Mucosa of descending colon (tissue), 3 donors: ENCODE results near the gene MRM3. TPM values are rescaled to one million over a fixed set of nuclear protein-coding genes. Genes with fewer than 3 reads are reported as not detected.

Experiments
- ATAC-seq: fragments of 200-7000 bp; cut with Tn5 transposase; one replicate; pipeline ENCODE4 v1.9.1; 2020; ENCODE audit warnings: mild to moderate bottlenecking, moderate library complexity
- DNase-seq, 3 donors: peaks; one replicate each; pipeline ENCODE4 v3.0.0-alpha.2; 2020
- H3K36me3 ChIP-seq: fragments of 200-600 bp; one replicate; pipeline ENCODE4 v1.8.0; 2021; ENCODE audit warnings: low read depth, mild to moderate bottlenecking
- H3K4me1 ChIP-seq: fragments of 200-600 bp; one replicate; pipeline ENCODE4 v1.8.0; 2021; ENCODE audit warnings: low read depth, mild to moderate bottlenecking
- H3K4me3 ChIP-seq: fragments of 200-600 bp; one replicate; pipeline ENCODE4 v1.8.0; 2021; ENCODE audit warnings: mild to moderate bottlenecking
- H3K9me3 ChIP-seq: fragments of 200-600 bp; one replicate; pipeline ENCODE4 v1.8.0; 2021; ENCODE audit warnings: mild to moderate bottlenecking
- CTCF ChIP-seq: fragments of 200-600 bp; IDR thresholded peaks from one replicate; pipeline ENCODE4 v1.8.0; 2022; ENCODE audit warnings: antibody characterized with exemption, mild to moderate bottlenecking
- intact Hi-C, 2 donors: fragments of 100-400 bp; cut with DNase I in 1 of 2; cut with micrococcal nuclease in 1 of 2; formaldehyde crosslinking; loops; one replicate each; pipeline versions ENCODE4 v1.11.0 to v1.11.1; 2022; cut with DNase I, micrococcal nuclease
- long read RNA-seq, 2 donors: library from polyadenylated mRNA; unstranded; transcript quantifications; one replicate each; pipeline ENCODE4 v2.0.0, GENCODE V29; 2019 to 2021
- total RNA-seq, 3 donors: library from RNA; stranded (reverse); fragmentation: NEBNext Ultra II Directional in 2 of 3; extraction: Animal tissue kit (Norgen Biotek cat#: 25700) in 2 of 3; gene quantifications; one replicate each; pipeline versions ENCODE4 v1.2.1 to v1.2.4, GENCODE V29; 2021 to 2023
- donor health status: DM: no; HTN: no; CAD: no; lungs with moderate emphysema.
- donor health status: DM: no; HTN: no; CAD: no.
- donor health status: DM: no; HTN: yes; CAD: no.

The MRM3 gene, protein sequence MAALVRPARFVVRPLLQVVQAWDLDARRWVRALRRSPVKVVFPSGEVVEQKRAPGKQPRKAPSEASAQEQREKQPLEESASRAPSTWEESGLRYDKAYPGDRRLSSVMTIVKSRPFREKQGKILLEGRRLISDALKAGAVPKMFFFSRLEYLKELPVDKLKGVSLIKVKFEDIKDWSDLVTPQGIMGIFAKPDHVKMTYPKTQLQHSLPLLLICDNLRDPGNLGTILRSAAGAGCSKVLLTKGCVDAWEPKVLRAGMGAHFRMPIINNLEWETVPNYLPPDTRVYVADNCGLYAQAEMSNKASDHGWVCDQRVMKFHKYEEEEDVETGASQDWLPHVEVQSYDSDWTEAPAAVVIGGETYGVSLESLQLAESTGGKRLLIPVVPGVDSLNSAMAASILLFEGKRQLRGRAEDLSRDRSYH
- 10 to 100 TPM; 12.2 to 14.8 (median 12.4) TPM for total RNA-seq
- long read RNA-seq, donor 1, transcript MRM3-201 (4 exons, 1,809 nt) = major isoform, 18 of 22 reads
- long read RNA-seq, donor 1, partial matches to known transcripts = 2 of 22 reads
- long read RNA-seq, donor 1, other reads (novel, unspliced or antisense) = 0 of 22 reads
- long read RNA-seq, donor 2, transcript MRM3-201 (4 exons, 1,809 nt) = major isoform, 13 of 14 reads
- long read RNA-seq, donor 2, partial matches to known transcripts = 0 of 14 reads
- long read RNA-seq, donor 2, other reads (novel, unspliced or antisense) = 0 of 14 reads

- Histone ChIP-seq H3K36me3 (no peaks in the 10 kb centered on the region), H3K4me3 (peak within 1 kb of the TSS; percentile 67), H3K9me3 (no peaks in the 10 kb centered on the region), H3K4me1 (peaks cover 13% of the 10 kb centered on the region)
- DNase-seq = peak; percentile 94 to 97 (median 95)
- peak; percentile 99 for ATAC-seq
- intact Hi-C loops = no loop called here
- TF ChIP-seq CTCF = no peak
Observed at GRCh38 chr17:781805-782731, at the start of gene MRM3, which contains the start of gene GLOD4. TSS of gene MRM3 (plus strand) at chr17:782353. CDS start at chr17:782379, 26 bp downstream. TSS of gene GLOD4 (minus strand) at chr17:782280. CDS start at chr17:782255, 25 bp downstream.

DNA sequence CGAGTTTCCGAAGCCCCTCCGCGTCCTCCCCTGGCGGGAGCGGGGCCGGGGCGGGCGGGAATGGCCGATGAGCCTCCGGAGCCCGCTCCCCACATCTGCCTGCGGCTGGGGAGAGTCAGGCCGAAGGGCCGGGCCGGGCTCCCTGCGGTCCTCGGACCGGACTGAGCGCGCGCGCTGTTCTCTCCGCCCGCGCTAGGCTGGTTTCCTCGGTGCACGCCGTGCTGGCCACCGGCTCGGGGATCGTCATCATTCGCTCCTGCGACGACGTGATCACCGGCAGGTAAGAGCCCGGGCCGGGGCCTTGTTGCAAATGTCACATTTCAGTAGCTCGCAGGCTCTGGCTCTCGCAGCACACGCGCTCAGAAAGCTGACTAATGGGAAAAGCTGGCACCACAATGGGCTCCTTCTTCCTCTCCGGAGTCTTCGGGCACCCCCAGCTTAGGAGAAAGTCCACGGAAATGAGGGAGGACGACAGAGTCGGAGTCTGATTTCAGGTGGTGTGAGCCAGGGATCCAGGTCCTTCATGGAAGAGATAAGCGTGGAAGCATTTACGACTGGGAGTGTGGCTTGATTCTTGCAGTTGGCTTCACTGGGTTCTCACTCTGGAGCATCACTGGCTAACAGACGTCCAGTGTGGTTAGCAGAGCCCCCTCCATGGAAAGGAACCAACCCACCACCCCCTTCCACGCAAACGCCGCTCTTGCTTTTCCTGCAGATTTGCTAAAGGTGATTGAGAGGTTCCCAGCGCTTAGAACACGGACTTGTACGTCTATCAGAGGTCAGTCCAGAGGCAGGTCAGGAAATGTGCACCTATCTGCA is 49.0 kb upstream of the MRM3 start:
- Histone ChIP-seq H3K9me3 (no peaks in the 10 kb centered on the region), H3K36me3 (no peaks in the 10 kb centered on the region), H3K4me1 (peaks cover 6% of the 10 kb centered on the region), H3K4me3 (peak overlapping the region; percentile 23)
- intact Hi-C loops = no loop called here
- peak; percentile 48 to 66 (median 61) for DNase-seq
- no peak for TF ChIP-seq CTCF
- peak; percentile 71 for ATAC-seq

DNA sequence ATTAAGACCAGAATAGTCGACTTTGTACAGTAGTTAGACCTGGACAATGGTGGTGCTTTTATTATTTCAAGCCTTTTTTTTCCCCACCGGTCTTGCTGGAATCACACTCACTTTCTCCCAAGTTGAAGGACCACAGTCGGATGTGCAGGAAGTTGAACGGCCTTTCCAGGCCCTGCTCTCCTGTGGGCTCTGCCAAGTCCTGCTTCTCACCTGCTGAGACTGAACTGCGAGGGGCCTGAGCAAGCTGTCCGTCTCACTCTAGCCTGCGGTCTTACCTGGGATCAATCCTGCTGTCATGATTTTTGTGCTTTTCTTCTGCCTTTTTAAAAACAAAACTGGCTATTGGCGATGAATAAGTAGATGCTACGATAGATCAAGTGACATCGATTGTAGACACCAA is 48.4 kb upstream of the MRM3 start:
- no peak overlapping the region for H3K4me3 ChIP-seq
- no peaks in the 10 kb centered on the region for H3K36me3 ChIP-seq
- H3K4me1 ChIP-seq = peaks cover 6% of the 10 kb centered on the region
- DNase-seq = no peak
- ATAC-seq = no peak
- no peaks in the 10 kb centered on the region for H3K9me3 ChIP-seq
- intact Hi-C loops = no loop called here
- TF ChIP-seq CTCF = no peak

DNA sequence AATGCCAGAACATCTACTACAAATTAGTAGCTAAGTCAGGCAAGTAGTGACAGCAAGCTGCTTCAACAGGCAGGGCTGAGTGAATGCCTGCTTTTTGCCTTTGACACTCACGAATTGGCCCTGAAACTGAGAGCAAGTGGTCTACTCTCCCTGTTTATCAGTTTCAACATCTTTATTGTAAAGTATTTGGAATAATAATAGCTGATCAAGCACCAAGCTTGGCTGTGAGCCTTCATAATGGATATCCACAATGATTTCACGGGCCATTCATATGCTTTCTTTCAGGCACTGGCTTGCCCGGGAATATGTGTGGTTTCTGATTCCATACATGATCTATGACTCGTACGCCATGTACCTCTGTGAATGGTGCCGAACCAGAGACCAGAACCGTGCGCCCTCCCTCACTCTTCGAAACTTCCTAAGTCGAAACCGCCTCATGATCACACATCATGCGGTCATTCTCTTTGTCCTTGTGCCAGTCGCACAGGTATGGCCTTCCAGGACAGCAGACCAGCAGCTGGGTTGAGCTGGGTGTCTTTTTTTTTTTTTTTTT is 44.5 kb upstream of the MRM3 start:
- no peak for TF ChIP-seq CTCF
- no peaks in the 10 kb centered on the region for H3K36me3 ChIP-seq
- no peaks in the 10 kb centered on the region for H3K4me1 ChIP-seq
- H3K4me3 ChIP-seq = no peak overlapping the region
- DNase-seq (no peak), ATAC-seq (no peak)
- H3K9me3 ChIP-seq = no peaks in the 10 kb centered on the region
- intact Hi-C loops = no loop called here
